GM12874 (cell line): ENCODE measurements around the gene RPS3.

Experiments
- TF ChIP-seq, protein P1 (sequence below): IDR thresholded peaks from 2 replicates; pipeline ENCODE4 v1.5.1; 2011; ENCODE audit warnings: low read depth, mild to moderate bottlenecking, control low read depth, low read length, moderate library complexity; ENCODE audit not compliant: insufficient read depth

Gene RPS3

DNA sequence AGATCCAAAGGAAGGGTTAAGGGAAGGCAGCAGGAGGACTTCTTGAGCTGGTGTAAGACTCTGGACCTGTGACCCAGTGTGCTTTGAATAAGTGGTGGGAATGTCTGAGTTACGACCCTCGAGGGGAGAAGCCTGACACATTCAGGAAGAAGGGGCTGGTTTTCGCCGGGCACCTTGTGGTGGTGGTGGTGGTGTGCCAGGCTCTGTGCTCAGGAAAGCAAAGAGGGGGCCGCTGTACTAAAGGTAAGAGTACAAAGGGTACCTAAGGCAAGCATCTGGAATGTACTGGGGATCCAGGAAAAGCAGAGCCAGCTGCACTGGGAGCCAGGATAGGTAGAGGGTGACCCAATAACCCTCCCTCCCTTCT lies 27.4 kb downstream of the RPS3 start:
- TF ChIP-seq, protein P1, sequence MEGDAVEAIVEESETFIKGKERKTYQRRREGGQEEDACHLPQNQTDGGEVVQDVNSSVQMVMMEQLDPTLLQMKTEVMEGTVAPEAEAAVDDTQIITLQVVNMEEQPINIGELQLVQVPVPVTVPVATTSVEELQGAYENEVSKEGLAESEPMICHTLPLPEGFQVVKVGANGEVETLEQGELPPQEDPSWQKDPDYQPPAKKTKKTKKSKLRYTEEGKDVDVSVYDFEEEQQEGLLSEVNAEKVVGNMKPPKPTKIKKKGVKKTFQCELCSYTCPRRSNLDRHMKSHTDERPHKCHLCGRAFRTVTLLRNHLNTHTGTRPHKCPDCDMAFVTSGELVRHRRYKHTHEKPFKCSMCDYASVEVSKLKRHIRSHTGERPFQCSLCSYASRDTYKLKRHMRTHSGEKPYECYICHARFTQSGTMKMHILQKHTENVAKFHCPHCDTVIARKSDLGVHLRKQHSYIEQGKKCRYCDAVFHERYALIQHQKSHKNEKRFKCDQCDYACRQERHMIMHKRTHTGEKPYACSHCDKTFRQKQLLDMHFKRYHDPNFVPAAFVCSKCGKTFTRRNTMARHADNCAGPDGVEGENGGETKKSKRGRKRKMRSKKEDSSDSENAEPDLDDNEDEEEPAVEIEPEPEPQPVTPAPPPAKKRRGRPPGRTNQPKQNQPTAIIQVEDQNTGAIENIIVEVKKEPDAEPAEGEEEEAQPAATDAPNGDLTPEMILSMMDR: no peak

DNA sequence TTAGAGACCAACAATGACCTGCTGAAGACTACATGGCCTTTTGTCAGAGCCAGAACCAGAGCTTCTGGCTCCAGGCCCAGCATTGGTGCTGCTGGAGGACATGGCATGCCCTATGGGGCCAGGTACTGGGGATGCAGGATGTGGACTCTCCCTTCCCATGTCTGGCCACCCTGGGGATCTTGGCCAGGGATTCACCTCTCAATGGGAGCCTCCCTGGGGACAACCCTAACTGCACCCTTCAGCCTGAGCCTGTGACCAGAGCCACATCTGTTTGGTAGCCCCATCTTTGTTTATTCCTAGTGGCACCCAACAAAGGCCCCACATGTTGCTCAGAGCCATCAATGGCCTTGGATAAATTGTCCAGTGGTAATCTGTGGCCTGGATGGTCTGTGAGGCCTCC lies 27.9 kb downstream of the RPS3 start:
- TF ChIP-seq, protein P1: no peak

DNA sequence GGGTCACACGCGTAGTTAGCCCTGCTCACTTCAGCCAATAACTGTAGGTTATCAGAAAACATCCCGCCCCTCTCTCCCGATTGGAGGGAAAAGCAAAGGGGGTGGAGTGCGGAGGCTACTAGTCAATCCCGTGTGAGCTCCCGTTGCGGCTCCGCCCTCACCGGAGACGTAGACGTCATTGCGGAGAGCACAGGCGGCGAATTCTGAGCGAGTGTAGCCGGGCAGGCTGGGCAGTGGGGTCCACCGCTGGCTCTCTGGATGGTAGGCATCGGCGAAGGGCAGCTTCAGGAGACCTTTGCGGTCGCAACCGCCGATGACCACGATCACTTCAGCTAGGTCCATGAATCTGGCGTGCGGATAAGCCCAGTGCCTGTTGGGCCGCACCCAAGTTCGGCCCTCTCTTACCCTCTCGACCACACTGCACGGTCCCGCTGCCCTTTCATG lies 29.0 kb downstream of the RPS3 start:
- TF ChIP-seq, protein P1: no peak

DNA sequence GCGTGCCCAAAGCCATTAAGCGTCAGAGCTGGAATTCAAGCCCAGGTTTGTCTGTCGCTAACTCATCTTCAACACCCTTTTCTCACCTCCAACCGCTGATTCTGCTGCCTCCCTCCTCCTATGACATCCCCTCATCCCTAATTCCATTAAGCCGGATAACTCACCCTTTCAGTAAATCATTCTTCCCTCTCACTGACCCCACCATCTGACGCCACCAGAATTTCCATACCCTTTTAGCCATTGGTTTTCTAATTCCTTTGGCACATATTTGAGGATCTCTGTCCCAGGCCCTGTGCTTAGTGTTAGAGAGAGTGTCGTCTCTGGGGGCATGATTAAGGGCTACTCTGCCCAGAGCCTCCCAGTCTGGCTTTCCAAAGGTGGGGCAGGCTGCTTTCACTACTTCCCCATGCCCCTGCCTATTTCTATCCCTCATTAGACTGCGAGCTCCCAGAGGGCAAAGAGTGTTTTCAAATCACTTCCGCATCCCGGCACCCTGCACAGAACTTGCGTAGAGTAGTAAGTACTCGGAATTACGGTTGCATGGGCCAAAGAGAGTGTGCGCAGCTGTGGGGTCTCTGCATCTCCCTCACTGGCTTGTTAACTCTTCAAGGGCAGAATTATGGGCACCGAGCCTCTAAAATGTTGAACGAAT lies 29.8 kb downstream of the RPS3 start:
- TF ChIP-seq, protein P1: no peak

DNA sequence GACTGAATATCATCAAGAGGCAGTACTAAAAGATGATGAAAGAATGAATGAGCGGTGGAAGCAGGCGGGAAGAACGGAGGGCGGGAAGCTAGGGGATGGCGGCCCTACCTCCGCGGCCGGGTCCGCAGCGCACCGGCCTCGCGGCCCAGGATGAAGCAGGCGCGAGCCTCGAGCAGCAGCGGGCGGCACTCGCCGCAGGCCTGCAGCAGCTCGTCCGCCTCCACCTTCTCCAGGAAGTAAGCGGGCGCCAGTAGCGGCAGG lies 30.3 kb downstream of the RPS3 start:
- TF ChIP-seq, protein P1: no peak

DNA sequence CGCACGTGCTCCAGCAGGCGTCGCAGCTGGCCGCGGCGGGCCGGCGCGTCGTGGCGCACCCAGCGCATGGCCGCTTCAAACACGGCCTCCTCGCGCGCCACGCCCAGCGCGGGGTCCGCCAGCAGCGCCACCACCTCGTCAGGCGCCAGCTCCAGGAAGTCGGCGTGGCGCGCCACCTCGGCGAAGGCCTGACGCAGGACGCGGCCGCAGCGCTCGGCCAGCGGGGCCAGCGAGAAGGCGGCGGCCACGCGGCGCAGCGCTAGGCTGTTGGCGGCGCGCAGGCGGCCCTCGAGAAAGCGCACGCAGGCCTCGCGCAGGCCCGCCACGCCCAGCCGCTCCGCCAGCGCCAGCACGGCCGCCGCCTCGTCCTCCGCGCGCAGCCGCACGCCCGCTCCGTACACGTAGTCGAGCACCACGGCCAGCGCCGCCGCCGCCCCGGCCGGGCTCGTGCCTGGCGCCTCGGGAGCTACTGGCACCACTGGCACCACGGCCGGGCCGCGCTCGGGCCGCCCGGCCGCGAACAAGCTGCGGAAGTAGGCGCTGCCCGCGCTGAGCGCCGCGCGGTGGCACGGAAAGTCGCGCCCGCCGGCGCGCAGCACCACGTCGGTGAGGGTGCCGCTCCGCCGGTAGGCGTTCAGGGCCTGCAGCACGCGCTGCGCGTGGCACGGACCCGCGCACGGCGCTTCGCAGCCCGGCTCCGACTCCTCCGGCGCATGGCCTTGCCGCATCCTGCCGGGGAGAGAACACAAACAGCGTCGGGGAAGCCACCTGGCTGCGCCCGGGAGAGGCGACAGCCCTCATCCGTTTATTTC lies 30.8 kb downstream of the RPS3 start:
- TF ChIP-seq, protein P1: no peak

DNA sequence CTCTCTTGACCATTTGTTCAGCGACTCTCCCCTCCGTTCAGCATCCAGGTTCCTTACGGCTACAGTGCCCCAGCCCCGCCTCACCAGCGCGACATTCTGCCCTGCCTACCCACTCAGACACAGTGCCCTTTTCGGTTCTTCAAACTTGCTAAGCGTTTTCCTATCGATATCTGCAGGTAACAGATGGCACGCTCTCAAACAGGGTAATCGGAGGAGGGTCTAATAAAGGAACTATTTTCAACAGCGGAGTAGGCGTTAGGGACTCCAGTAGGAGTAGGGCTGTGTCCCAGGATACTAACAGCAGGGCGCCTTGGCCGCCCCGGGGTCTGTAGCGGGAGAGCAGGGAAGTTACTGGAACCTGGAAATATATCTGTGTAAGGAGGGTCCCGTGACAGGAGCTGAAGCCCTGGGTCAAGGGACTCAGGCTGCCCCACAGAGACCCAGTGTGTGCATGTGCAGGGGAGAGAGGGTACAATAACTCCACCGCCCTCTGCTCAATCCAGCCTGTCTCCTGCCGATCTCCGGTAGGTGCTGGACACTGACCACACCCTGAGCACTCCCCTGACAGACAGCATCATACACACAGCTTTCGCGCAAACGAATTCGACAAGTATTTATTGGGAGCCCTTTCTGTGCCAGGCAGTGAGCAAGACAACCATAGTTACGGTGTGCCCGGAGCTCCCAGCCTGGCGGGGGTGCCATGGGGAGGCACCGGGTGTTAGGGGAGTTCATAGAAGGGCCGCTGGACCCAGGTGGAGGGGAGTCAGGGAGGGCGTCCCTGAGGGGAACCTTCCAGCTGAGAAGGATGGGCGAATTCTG lies 31.6 kb downstream of the RPS3 start:
- TF ChIP-seq, protein P1: no peak
